Heart left ventricle (tissue), 13 donors: ENCODE results near the gene BPTF.
A peak's percentile ranks its signal among the peaks of the same experiment; 100 is the strongest.

Experiments
- POLR2A ChIP-seq, 2 donors: fragments of 450-650 bp; IDR thresholded peaks; one replicate each; pipeline ENCODE4 v1.6.1; 2017; ENCODE audit warnings: antibody characterized with exemption in 2 of 2, mild to moderate bottlenecking in 2 of 2, moderate library complexity in 2 of 2
- TF ChIP-seq, protein P1 (sequence below), 12 donors: fragments of 200-600 bp; sonication (generic) in 4 of 12; IDR thresholded peaks; one replicate each; pipeline versions ENCODE4 v1.5.0 to v1.8.0; 2018 to 2022; ENCODE audit warnings: antibody characterized with exemption in 12 of 12, mild to moderate bottlenecking in 5 of 12
- donor health status: ischemic (EF 13 %, LVEDD 7.1; RV severe dilation, severe dysfunction).
- donor health status: DM: no; HTN: yes; CAD: no.
- donor health status: DM: no; HTN: no; CAD: no.
- donor health status: ischemic (EF 25% LVEDD 6.9; RV normal size, moderate dysfunction).
- donor health status: ischemic (EF 25% LVEDD 5.7; RV mildly dilated, moderate dysfunction).
- donor health status: ischemic (EF 35%, LVEDD 5.7; RV mildly dilated, moderate dysfunction).
- donor health status: nonischemic (EF 11% LVEDD 7.7; RV severe dilation, severe dysfunction).
- donor health status: DM: yes; HTN: yes; CAD: no.
- donor health status: PGD.
- donor health status: ischemic (EF 29% LVEDD 5.4; RV normal size, mild dysfunction).
- donor health status: nonischemic (EF 23%, LVEDD 6.1; RV moderate dilation, normal function).

DNA sequence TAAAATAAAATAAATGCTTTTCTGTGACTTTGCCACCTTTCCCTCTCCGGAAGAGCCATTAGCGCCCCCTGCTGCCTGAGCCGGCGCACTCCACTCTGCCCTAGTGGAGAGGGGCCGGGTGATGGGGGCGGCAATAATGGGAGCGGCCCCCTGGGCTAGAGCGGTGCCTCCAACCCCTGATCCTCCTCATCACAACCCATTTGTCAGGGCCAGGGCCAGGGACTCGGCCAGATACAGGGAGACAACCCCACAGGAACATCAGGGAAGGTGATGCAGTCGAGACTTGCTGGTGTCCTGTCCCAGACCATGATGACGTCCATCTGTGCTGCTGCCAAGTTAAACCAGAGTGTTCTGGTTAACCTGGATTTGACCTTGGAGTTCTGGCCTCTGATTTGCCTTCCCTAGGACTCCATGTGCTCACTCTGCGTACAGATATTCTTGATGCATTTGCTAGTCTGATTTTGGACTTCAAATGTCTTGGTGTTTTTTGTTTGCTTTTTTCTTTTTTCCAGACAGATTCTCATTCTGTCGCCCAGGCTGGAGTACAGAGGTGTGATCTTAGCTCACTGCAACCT is 46.1 kb upstream of the BPTF start:
- TF ChIP-seq, protein P1, sequence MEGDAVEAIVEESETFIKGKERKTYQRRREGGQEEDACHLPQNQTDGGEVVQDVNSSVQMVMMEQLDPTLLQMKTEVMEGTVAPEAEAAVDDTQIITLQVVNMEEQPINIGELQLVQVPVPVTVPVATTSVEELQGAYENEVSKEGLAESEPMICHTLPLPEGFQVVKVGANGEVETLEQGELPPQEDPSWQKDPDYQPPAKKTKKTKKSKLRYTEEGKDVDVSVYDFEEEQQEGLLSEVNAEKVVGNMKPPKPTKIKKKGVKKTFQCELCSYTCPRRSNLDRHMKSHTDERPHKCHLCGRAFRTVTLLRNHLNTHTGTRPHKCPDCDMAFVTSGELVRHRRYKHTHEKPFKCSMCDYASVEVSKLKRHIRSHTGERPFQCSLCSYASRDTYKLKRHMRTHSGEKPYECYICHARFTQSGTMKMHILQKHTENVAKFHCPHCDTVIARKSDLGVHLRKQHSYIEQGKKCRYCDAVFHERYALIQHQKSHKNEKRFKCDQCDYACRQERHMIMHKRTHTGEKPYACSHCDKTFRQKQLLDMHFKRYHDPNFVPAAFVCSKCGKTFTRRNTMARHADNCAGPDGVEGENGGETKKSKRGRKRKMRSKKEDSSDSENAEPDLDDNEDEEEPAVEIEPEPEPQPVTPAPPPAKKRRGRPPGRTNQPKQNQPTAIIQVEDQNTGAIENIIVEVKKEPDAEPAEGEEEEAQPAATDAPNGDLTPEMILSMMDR (IDR thresholded peaks at IDR 0.05): peak; percentile 35 to 64 (median 48)
- no peak for TF ChIP-seq POLR2A (IDR thresholded peaks at IDR 0.05)
